Measurements from ENCODE around the gene RANBP9.

The RANBP9 gene

DNA sequence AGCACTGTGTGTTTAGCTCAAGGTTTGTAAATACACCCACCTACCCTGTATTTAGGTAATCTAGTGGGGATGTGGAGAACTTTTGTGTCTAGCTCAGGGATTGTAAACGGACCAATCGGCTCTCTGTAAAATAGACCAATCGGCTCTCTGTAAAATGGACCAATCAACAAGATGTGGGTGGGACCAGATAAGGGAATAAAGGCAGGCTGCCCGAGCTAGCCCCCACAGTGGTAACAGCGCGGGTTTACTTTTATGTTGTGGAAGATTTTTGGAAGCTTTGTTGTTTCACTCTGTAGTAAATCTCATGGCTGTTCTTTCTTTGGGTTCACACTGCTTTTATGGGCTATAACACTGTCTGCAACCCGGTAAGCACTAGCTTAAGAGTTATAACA lies 32.1 kb upstream of the RANBP9 start:
- Histone ChIP-seq H3K4me3 (ENCODE audit: low read depth, low read length) (no peak overlapping the region), H3K9me3 (ENCODE audit: control insufficient read depth, insufficient read depth, low read depth, low read length) (no peaks in the 10 kb centered on the region), H3K36me3 (ENCODE audit: control insufficient read depth in 2 of 2, insufficient read depth in 1 of 2, low read length in 2 of 2) (no peaks in the 10 kb centered on the region), H3K4me1 (ENCODE audit: control insufficient read depth, insufficient read depth, low read length) (no peaks in the 10 kb centered on the region), H3K27ac (ENCODE audit: extremely low read depth, low read depth, low read length) (no peak overlapping the region)
- POLR2A ChIA-PET: interaction anchor here (0.6 to 1.0 kb wide), 2 partner anchors 9 to 10 kb away, joined by 3 to 8 read pairs; no protein-coding TSS in a partner anchor
- TF ChIP-seq ZNF324 (tag by site-specific recombination; IDR thresholded peaks at IDR 0.05): no peak
- TF ChIP-seq HOXC10 (CRISPR knock-in tag; IDR thresholded peaks at IDR 0.05): no peak
- TF ChIP-seq, protein P1, sequence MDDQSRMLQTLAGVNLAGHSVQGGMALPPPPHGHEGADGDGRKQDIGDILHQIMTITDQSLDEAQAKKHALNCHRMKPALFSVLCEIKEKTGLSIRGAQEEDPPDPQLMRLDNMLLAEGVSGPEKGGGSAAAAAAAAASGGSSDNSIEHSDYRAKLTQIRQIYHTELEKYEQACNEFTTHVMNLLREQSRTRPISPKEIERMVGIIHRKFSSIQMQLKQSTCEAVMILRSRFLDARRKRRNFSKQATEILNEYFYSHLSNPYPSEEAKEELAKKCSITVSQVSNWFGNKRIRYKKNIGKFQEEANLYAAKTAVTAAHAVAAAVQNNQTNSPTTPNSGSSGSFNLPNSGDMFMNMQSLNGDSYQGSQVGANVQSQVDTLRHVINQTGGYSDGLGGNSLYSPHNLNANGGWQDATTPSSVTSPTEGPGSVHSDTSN (CRISPR knock-in tag; IDR thresholded peaks at IDR 0.05): no peak
- TF ChIP-seq ZNF10 (tag by site-specific recombination; IDR thresholded peaks at IDR 0.05): no peak
- TF ChIP-seq ZNF37A (tag by site-specific recombination; IDR thresholded peaks at IDR 0.05): no peak
- TF ChIP-seq ZNF274 (IDR thresholded peaks at IDR 0.05; ENCODE audit: low read length): no peak
- no peak for TF ChIP-seq ZNF274 (tag by site-specific recombination; IDR thresholded peaks at IDR 0.05; ENCODE audit: borderline replicate concordance)
- TF ChIP-seq ZNF132 (tag by site-specific recombination; IDR thresholded peaks at IDR 0.05; ENCODE audit: borderline replicate concordance): no peak
- TF ChIP-seq IKZF3 (tag by site-specific recombination; IDR thresholded peaks at IDR 0.05): no peak
- TF ChIP-seq TCF7L2 (IDR thresholded peaks at IDR 0.05; ENCODE audit: borderline replicate concordance, low read depth, low read length): no peak
- TF ChIP-seq ZNF501 (tag by site-specific recombination; IDR thresholded peaks at IDR 0.05): no peak
- TF ChIP-seq ZIC2 (tag by site-specific recombination; IDR thresholded peaks at IDR 0.05): no peak
- TF ChIP-seq ZNF560 (tag by site-specific recombination; IDR thresholded peaks at IDR 0.05; ENCODE audit: borderline replicate concordance): no peak
- no peak for TF ChIP-seq SCRT2 (tag by site-specific recombination; IDR thresholded peaks at IDR 0.05)
- no peak for TF ChIP-seq YY1 (tag by site-specific recombination; IDR thresholded peaks at IDR 0.05)
- TF ChIP-seq ZNF555 (tag by site-specific recombination; conservative IDR thresholded peaks at IDR 0.05): no peak
- TF ChIP-seq GFI1B (tag by site-specific recombination; IDR thresholded peaks at IDR 0.05): no peak
- TF ChIP-seq ZNF16 (tag by site-specific recombination; IDR thresholded peaks at IDR 0.05; ENCODE audit: low read depth): no peak
- no peak for TF ChIP-seq REPIN1 (tag by site-specific recombination; IDR thresholded peaks at IDR 0.05; ENCODE audit: low read depth)
- no peak for TF ChIP-seq ZNF792 (tag by site-specific recombination; IDR thresholded peaks at IDR 0.05)
- CTCF ChIA-PET: no interaction called here

DNA sequence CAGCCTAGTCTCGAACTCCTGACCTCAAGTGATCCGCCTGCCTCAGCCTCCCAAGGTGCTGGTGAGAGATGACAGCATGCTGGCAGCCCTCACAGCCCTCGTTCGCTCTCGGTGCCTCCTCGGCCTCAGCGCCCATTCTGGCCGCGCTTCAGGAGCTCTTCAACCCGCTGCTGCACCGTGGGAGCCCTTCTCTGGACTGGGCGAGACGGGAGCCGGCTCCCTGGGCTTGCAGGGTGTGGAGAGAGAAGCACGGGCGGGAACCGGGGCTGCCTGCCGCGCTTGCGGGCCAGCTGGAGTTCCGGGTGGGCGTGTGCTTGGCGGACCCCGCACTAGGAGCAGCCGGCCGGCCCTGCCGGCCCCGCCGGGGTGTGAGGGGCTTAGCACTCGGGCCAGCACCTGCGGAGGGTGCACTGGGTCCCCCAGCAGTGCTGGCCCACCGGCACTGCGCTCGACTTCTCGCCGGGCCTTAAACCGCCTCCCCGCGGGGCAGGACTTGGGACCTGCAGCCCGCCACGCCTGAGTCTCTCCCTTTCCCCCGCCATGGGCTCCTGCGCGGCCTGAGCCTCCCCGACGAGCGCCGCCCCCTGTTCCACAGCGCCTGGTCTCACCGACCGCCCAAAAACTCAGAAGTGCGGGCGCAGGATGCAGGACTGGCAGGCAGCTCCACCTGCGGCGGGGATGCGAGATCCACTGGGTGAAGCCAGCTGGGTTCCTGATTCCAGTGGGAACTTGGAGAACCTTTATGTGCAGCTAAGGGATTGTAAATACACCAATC lies 31.5 kb upstream of the RANBP9 start:
- H3K36me3 ChIP-seq (ENCODE audit: control insufficient read depth in 2 of 2, insufficient read depth in 1 of 2, low read length in 2 of 2): no peaks in the 10 kb centered on the region
- H3K4me1 ChIP-seq (ENCODE audit: control insufficient read depth, insufficient read depth, low read length): no peaks in the 10 kb centered on the region
- no peak overlapping the region for H3K27ac ChIP-seq (ENCODE audit: extremely low read depth, low read depth, low read length)
- no peaks in the 10 kb centered on the region for H3K9me3 ChIP-seq (ENCODE audit: control insufficient read depth, insufficient read depth, low read depth, low read length)
- ChIA-PET CTCF (no interaction called here), POLR2A (interaction anchor here (0.6 to 1.0 kb wide), 2 partner anchors 8 to 9 kb away, joined by 3 to 8 read pairs; no protein-coding TSS in a partner anchor)
- H3K4me3 ChIP-seq (ENCODE audit: low read depth, low read length): no peak overlapping the region
- TF ChIP-seq ZNF560 (tag by site-specific recombination; IDR thresholded peaks at IDR 0.05; ENCODE audit: borderline replicate concordance): no peak
- no peak for TF ChIP-seq GLIS1 (tag by site-specific recombination; IDR thresholded peaks at IDR 0.05)
- no peak for TF ChIP-seq ZNF549 (tag by site-specific recombination; IDR thresholded peaks at IDR 0.05)
- no peak for TF ChIP-seq ZNF155 (tag by site-specific recombination; IDR thresholded peaks at IDR 0.05)
- TF ChIP-seq, protein P2, sequence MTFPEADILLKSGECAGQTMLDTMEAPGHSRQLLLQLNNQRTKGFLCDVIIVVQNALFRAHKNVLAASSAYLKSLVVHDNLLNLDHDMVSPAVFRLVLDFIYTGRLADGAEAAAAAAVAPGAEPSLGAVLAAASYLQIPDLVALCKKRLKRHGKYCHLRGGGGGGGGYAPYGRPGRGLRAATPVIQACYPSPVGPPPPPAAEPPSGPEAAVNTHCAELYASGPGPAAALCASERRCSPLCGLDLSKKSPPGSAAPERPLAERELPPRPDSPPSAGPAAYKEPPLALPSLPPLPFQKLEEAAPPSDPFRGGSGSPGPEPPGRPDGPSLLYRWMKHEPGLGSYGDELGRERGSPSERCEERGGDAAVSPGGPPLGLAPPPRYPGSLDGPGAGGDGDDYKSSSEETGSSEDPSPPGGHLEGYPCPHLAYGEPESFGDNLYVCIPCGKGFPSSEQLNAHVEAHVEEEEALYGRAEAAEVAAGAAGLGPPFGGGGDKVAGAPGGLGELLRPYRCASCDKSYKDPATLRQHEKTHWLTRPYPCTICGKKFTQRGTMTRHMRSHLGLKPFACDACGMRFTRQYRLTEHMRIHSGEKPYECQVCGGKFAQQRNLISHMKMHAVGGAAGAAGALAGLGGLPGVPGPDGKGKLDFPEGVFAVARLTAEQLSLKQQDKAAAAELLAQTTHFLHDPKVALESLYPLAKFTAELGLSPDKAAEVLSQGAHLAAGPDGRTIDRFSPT (tag by site-specific recombination; IDR thresholded peaks at IDR 0.05): no peak
- no peak for TF ChIP-seq ZNF791 (tag by site-specific recombination; IDR thresholded peaks at IDR 0.05)
- TF ChIP-seq ZNF843 (tag by site-specific recombination; IDR thresholded peaks at IDR 0.05): no peak
- no peak for TF ChIP-seq REPIN1 (tag by site-specific recombination; IDR thresholded peaks at IDR 0.05; ENCODE audit: low read depth)
- TF ChIP-seq, protein P3, sequence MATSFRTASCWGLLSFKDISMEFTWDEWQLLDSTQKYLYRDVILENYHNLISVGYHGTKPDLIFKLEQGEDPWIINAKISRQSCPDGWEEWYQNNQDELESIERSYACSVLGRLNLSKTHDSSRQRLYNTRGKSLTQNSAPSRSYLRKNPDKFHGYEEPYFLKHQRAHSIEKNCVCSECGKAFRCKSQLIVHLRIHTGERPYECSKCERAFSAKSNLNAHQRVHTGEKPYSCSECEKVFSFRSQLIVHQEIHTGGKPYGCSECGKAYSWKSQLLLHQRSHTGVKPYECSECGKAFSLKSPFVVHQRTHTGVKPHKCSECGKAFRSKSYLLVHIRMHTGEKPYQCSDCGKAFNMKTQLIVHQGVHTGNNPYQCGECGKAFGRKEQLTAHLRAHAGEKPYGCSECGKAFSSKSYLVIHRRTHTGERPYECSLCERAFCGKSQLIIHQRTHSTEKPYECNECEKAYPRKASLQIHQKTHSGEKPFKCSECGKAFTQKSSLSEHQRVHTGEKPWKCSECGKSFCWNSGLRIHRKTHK (tag by site-specific recombination; IDR thresholded peaks at IDR 0.05): no peak
- TF ChIP-seq ZNF175 (tag by site-specific recombination; IDR thresholded peaks at IDR 0.05): no peak
- TF ChIP-seq ZNF629 (tag by site-specific recombination; IDR thresholded peaks at IDR 0.05): no peak
- TF ChIP-seq ZNF146 (tag by site-specific recombination; IDR thresholded peaks at IDR 0.05): no peak
- TF ChIP-seq SETDB1 (IDR thresholded peaks at IDR 0.05; ENCODE audit: insufficient read length, low read length): no peak
- TF ChIP-seq MYNN (tag by site-specific recombination; IDR thresholded peaks at IDR 0.05; ENCODE audit: borderline replicate concordance): no peak
